SJCRH30 (cell line): ENCODE data around the gene HBQ1. TPM values are rescaled to one million over a fixed set of nuclear protein-coding genes. Genes with fewer than 3 reads are reported as not detected.
"Not testable (repeated sequence)": the region's sequence is repeated elsewhere in the genome, so short reads cannot be mapped to it uniquely, and the experiment has no call there.

ENCODE experiments used
- DNase-seq, 2 experiments: peaks; one replicate each; pipeline ENCODE4 v3.0.0-alpha.2; 2015 to 2020
- H3K27ac ChIP-seq: fragments of 250-450 bp; sonication (Bioruptor Pico); 2 replicates; pipeline ENCODE4 v1.5.1; 2020; ENCODE audit warnings: mild to moderate bottlenecking, moderate library complexity
- H3K27me3 ChIP-seq: fragments of 250-450 bp; sonication (Bioruptor Pico); 2 replicates; pipeline ENCODE4 v1.5.1; 2020; ENCODE audit warnings: mild to moderate bottlenecking, moderate library complexity
- H3K36me3 ChIP-seq: fragments of 250-450 bp; sonication (Bioruptor Pico); 2 replicates; pipeline ENCODE4 v1.5.1; 2020; ENCODE audit warnings: mild to moderate bottlenecking, moderate library complexity
- H3K4me1 ChIP-seq: fragments of 250-450 bp; sonication (Bioruptor Pico); 2 replicates; pipeline ENCODE4 v1.5.1; 2020; ENCODE audit warnings: mild to moderate bottlenecking, moderate library complexity
- H3K4me3 ChIP-seq: fragments of 250-450 bp; sonication (Bioruptor Pico); 2 replicates; pipeline ENCODE4 v1.5.1; 2020; ENCODE audit warnings: mild to moderate bottlenecking, moderate library complexity
- H3K9me3 ChIP-seq: fragments of 250-450 bp; sonication (Bioruptor Pico); replicated peaks from 2 replicates; pipeline ENCODE4 v1.5.1; 2020; ENCODE audit warnings: mild to moderate bottlenecking, moderate library complexity
- total RNA-seq: library from RNA; depleted of rRNA; stranded (reverse); fragments of >200 nt; shearing (Covaris generic); gene quantifications from 2 replicates; pipeline ENCODE4 v1.2.3, GENCODE V29; 2014

Gene HBQ1
- total RNA-seq, 1 experiment from 2014 or later, result not detected

GRCh38 chr16:194516-194915 is 14.3 kb downstream of the HBQ1 start:
- no peak overlapping the region for H3K4me3 ChIP-seq
- peaks cover 86% of the 10 kb centered on the region for H3K36me3 ChIP-seq
- H3K9me3 ChIP-seq, result no peaks in the 10 kb centered on the region
- H3K4me1 ChIP-seq, result no peaks in the 10 kb centered on the region
- no peak for DNase-seq
- no peaks in the 10 kb centered on the region for H3K27me3 ChIP-seq
- no peak overlapping the region for H3K27ac ChIP-seq

GRCh38 chr16:200388-200787 is 20.1 kb downstream of the HBQ1 start:
- Histone ChIP-seq H3K9me3 (no peaks in the 10 kb centered on the region), H3K4me1 (no peaks in the 10 kb centered on the region), H3K4me3 (no peak overlapping the region), H3K27ac (no peak overlapping the region), H3K27me3 (no peaks in the 10 kb centered on the region), H3K36me3 (peaks cover 73% of the 10 kb centered on the region)
- no peak for DNase-seq

- Histone ChIP-seq H3K27ac (no peak overlapping the region), H3K4me3 (no peak overlapping the region), H3K27me3 (no peaks in the 10 kb centered on the region), H3K9me3 (no peaks in the 10 kb centered on the region), H3K36me3 (peaks cover 72% of the 10 kb centered on the region), H3K4me1 (no peaks in the 10 kb centered on the region)
- DNase-seq, result no peak
Measured at GRCh38 chr16:203246-203645, 23.0 kb downstream of the HBQ1 start.

- not testable (repeated sequence) for H3K4me1 ChIP-seq
- H3K36me3 ChIP-seq, result peaks cover 72% of the 10 kb centered on the region
Measured at GRCh38 chr16:204046-204445, 23.8 kb downstream of the HBQ1 start.

GRCh38 chr16:209359-209758 is 29.1 kb downstream of the HBQ1 start:
- not testable (repeated sequence) for H3K27me3 ChIP-seq, H3K27ac ChIP-seq, H3K9me3 ChIP-seq, H3K4me1 ChIP-seq, H3K4me3 ChIP-seq, DNase-seq
- peaks cover 67% of the 10 kb centered on the region for H3K36me3 ChIP-seq

More at GRCh38 chr16:204046-204445, 23.8 kb downstream of the HBQ1 start:
- H3K9me3 ChIP-seq, DNase-seq, H3K27me3 ChIP-seq, H3K27ac ChIP-seq, H3K4me3 ChIP-seq: not testable (repeated sequence)

- not testable (repeated sequence) for DNase-seq, H3K4me3 ChIP-seq, H3K4me1 ChIP-seq, H3K9me3 ChIP-seq, H3K27me3 ChIP-seq, H3K27ac ChIP-seq
- peaks cover 58% of the 10 kb centered on the region for H3K36me3 ChIP-seq
Measured at GRCh38 chr16:211631-212180, 31.4 kb downstream of the HBQ1 start.

GRCh38 chr16:212999-213398 is 32.7 kb downstream of the HBQ1 start:
- no peak for DNase-seq

GRCh38 chr16:220021-220420 is 39.8 kb downstream of the HBQ1 start:
- Histone ChIP-seq H3K4me1 (no peaks in the 10 kb centered on the region), H3K4me3 (no peak overlapping the region), H3K27ac (no peak overlapping the region), H3K36me3 (peaks cover 69% of the 10 kb centered on the region), H3K27me3 (no peaks in the 10 kb centered on the region), H3K9me3 (no peaks in the 10 kb centered on the region)
- DNase-seq, result no peak

More at GRCh38 chr16:212999-213398, 32.7 kb downstream of the HBQ1 start:
- Histone ChIP-seq H3K36me3 (peaks cover 58% of the 10 kb centered on the region), H3K27ac (no peak overlapping the region), H3K4me1 (no peaks in the 10 kb centered on the region), H3K27me3 (no peaks in the 10 kb centered on the region), H3K9me3 (no peaks in the 10 kb centered on the region), H3K4me3 (no peak overlapping the region)

GRCh38 chr16:228151-228851 is 48.0 kb downstream of the HBQ1 start:
- Histone ChIP-seq H3K27ac (peak overlapping the region; percentile 92), H3K36me3 (peaks cover 39% of the 10 kb centered on the region), H3K4me3 (peak overlapping the region; percentile 90), H3K4me1 (peaks cover 3% of the 10 kb centered on the region; the same call in 1 of the 2 replicates), H3K9me3 (no peaks in the 10 kb centered on the region), H3K27me3 (no peaks in the 10 kb centered on the region)
- no peak for DNase-seq

GRCh38 chr16:228852-229730 is 48.8 kb downstream of the HBQ1 start, which contains the start of gene LUC7L:
Gene LUC7L (minus strand): TSS chr16:229449. CDS start chr16:229339, 110 bp downstream.
- DNase-seq, result peak; percentile 91 to 92
- no peaks in the 10 kb centered on the region for H3K27me3 ChIP-seq
- peak within 1 kb of the TSS; percentile 92 for H3K27ac ChIP-seq
- peaks cover 31% of the 10 kb centered on the region for H3K36me3 ChIP-seq
- H3K4me1 ChIP-seq, result peaks cover 3% of the 10 kb centered on the region; the same call in 1 of the 2 replicates
- peak within 1 kb of the TSS; percentile 90 for H3K4me3 ChIP-seq
- no peaks in the 10 kb centered on the region for H3K9me3 ChIP-seq

GRCh38 chr16:229731-230281 is 49.5 kb downstream of the HBQ1 start:
- Histone ChIP-seq H3K9me3 (no peaks in the 10 kb centered on the region), H3K4me3 (peak overlapping the region; percentile 90), H3K36me3 (peaks cover 25% of the 10 kb centered on the region), H3K4me1 (peaks cover 3% of the 10 kb centered on the region; the same call in 1 of the 2 replicates), H3K27ac (no peak overlapping the region), H3K27me3 (no peaks in the 10 kb centered on the region)
- DNase-seq, result no peak

- H3K27me3 ChIP-seq, H3K4me3 ChIP-seq, H3K9me3 ChIP-seq, DNase-seq, H3K4me1 ChIP-seq, H3K27ac ChIP-seq: not testable (repeated sequence)
- H3K36me3 ChIP-seq, result peaks cover 22% of the 10 kb centered on the region
Measured at GRCh38 chr16:230351-230750, 50.1 kb downstream of the HBQ1 start.
